Esophagus (tissue), 2 donors: ENCODE measurements around the gene SND1. TPM values are rescaled to one million over a fixed set of nuclear protein-coding genes. Genes with fewer than 3 reads are reported as not detected.

Source experiments
- H3K27ac ChIP-seq, 2 donors: one replicate each; pipeline ENCODE4 v1.5.1; 2013; ENCODE audit warnings: low read depth in 2 of 2, mild to moderate bottlenecking in 2 of 2, inconsistent platforms in 1 of 2, low read length in 1 of 2, moderate library complexity in 1 of 2
- H3K27me3 ChIP-seq, 2 donors: one replicate each; pipeline ENCODE4 v1.6.1; 2013; ENCODE audit warnings: low read length in 2 of 2, control low read depth in 1 of 2, mild to moderate bottlenecking in 1 of 2; ENCODE audit not compliant: insufficient read depth in 2 of 2, control insufficient read depth in 1 of 2
- H3K36me3 ChIP-seq, 2 donors: one replicate each; pipeline ENCODE4 v1.6.1; 2013; ENCODE audit warnings: low read length in 1 of 2; ENCODE audit not compliant: control insufficient read depth in 2 of 2, insufficient read depth in 2 of 2
- H3K4me1 ChIP-seq, 2 donors: one replicate each; pipeline ENCODE4 v1.6.1; 2013; ENCODE audit warnings: low read length in 1 of 2; ENCODE audit not compliant: control insufficient read depth in 2 of 2, insufficient read depth in 2 of 2
- H3K4me3 ChIP-seq, 2 donors: one replicate each; pipeline ENCODE4 v1.5.1; 2013; ENCODE audit warnings: low read length in 2 of 2, mild to moderate bottlenecking in 2 of 2, low read depth in 1 of 2, moderate library complexity in 1 of 2
- H3K9me3 ChIP-seq, 2 donors: one replicate each; pipeline ENCODE4 v1.6.1; 2013; ENCODE audit warnings: mild to moderate bottlenecking in 2 of 2, low read depth in 1 of 2, low read length in 1 of 2, moderate library complexity in 1 of 2; ENCODE audit not compliant: control insufficient read depth in 2 of 2, insufficient read depth in 1 of 2
- WGBS, 2 donors: extraction: QIAGEN DNeasy Blood & Tissue Kit; methylation state at CpG; one replicate each; pipeline ENCODE4 v1.1.7; 2013; 5-methylcytosine and 5-hydroxymethylcytosine counted together
- polyA plus RNA-seq, 2 donors: library from polyadenylated mRNA; stranded (reverse); fragments of 200-250 nt; gene quantifications; one replicate each; pipeline ENCODE4 v1.2.3, GENCODE V29; 2013
- donor health status: healthy with polysubstance abuse.
- donor health status: Bipolar disorder and iron deficiency.

The SND1 gene
- polyA plus RNA-seq, 2 donors: 23.1 to 44.4 TPM

GRCh38 chr7:128114806-128115205 lies 462.8 kb downstream of the SND1 start:
- Histone ChIP-seq H3K27me3 (no peaks in the 10 kb centered on the region), H3K4me3 (no peak overlapping the region), H3K4me1 (no peaks in the 10 kb centered on the region), H3K36me3 (no peaks in the 10 kb centered on the region), H3K9me3 (no peaks in the 10 kb centered on the region), H3K27ac (no peak overlapping the region)
- 80 to 85% methylated on average over 7 of the region's 7 CpGs for WGBS, 2 donors

- H3K36me3 ChIP-seq: no peaks in the 10 kb centered on the region
- no peaks in the 10 kb centered on the region for H3K9me3 ChIP-seq
- no peak overlapping the region for H3K4me3 ChIP-seq
- WGBS, 2 donors: 59 to 62% methylated on average over 10 of the region's 10 CpGs
- no peak overlapping the region for H3K27ac ChIP-seq
- no peaks in the 10 kb centered on the region for H3K27me3 ChIP-seq
- H3K4me1 ChIP-seq: no peaks in the 10 kb centered on the region
These were observed 463.4 kb downstream of the SND1 start for GRCh38 chr7:128115336-128115820.

- Histone ChIP-seq H3K27ac (no peak overlapping the region), H3K4me3 (no peak overlapping the region), H3K4me1 (no peaks in the 10 kb centered on the region), H3K36me3 (no peaks in the 10 kb centered on the region), H3K27me3 (no peaks in the 10 kb centered on the region), H3K9me3 (no peaks in the 10 kb centered on the region)
- 79 to 81% methylated on average over 16 of the region's 16 CpGs for WGBS, 2 donors
These were observed 464.1 kb downstream of the SND1 start for GRCh38 chr7:128115821-128116723.

GRCh38 chr7:128116740-128117139 lies 464.7 kb downstream of the SND1 start:
- Histone ChIP-seq H3K4me1 (peaks cover 2% of the 10 kb centered on the region in 2 donors), H3K27me3 (no peaks in the 10 kb centered on the region), H3K9me3 (no peaks in the 10 kb centered on the region), H3K27ac (no peak overlapping the region), H3K4me3 (no peak overlapping the region), H3K36me3 (no peaks in the 10 kb centered on the region)
- WGBS, 2 donors: 87 to 93% methylated on average over 9 of the region's 9 CpGs

- WGBS, 2 donors: 84 to 88% methylated on average over 6 of the region's 6 CpGs
These were observed 465.7 kb downstream of the SND1 start for GRCh38 chr7:128117691-128118090.

GRCh38 chr7:128119036-128119435 lies 467.0 kb downstream of the SND1 start:
- WGBS, 2 donors: 83 to 94% methylated on average over 5 of the region's 5 CpGs

More at GRCh38 chr7:128117691-128118090, 465.7 kb downstream of the SND1 start:
- H3K36me3 ChIP-seq: no peaks in the 10 kb centered on the region
- H3K9me3 ChIP-seq: no peaks in the 10 kb centered on the region
- peaks cover 2 to 4% of the 10 kb centered on the region in 2 donors for H3K4me1 ChIP-seq
- no peak overlapping the region for H3K27ac ChIP-seq
- H3K4me3 ChIP-seq: no peak overlapping the region
- no peaks in the 10 kb centered on the region for H3K27me3 ChIP-seq

GRCh38 chr7:128120116-128120515 lies 468.1 kb downstream of the SND1 start:
- Histone ChIP-seq H3K27ac (no peak overlapping the region), H3K9me3 (no peaks in the 10 kb centered on the region), H3K27me3 (no peaks in the 10 kb centered on the region), H3K36me3 (no peaks in the 10 kb centered on the region), H3K4me3 (no peak overlapping the region), H3K4me1 (peaks cover 2 to 4% of the 10 kb centered on the region in 2 donors)
- WGBS, 2 donors: 95 to 97% methylated on average over 7 of the region's 7 CpGs

More at GRCh38 chr7:128119036-128119435, 467.0 kb downstream of the SND1 start:
- Histone ChIP-seq H3K4me3 (no peak overlapping the region), H3K36me3 (no peaks in the 10 kb centered on the region), H3K27me3 (no peaks in the 10 kb centered on the region), H3K27ac (no peak overlapping the region), H3K4me1 (peaks cover 2 to 4% of the 10 kb centered on the region in 2 donors), H3K9me3 (no peaks in the 10 kb centered on the region)

- Histone ChIP-seq H3K4me1 (peaks cover 2 to 4% of the 10 kb centered on the region in 2 donors), H3K4me3 (no peak overlapping the region), H3K36me3 (no peaks in the 10 kb centered on the region), H3K9me3 (no peaks in the 10 kb centered on the region), H3K27me3 (no peaks in the 10 kb centered on the region), H3K27ac (no peak overlapping the region)
- 66 to 83% methylated on average over 7 of the region's 7 CpGs for WGBS, 2 donors
These were observed 469.0 kb downstream of the SND1 start for GRCh38 chr7:128120976-128121490.

GRCh38 chr7:128121711-128122530 lies 469.9 kb downstream of the SND1 start:
- 49 to 63% methylated on average over 20 to 21 of the region's 21 CpGs for WGBS, 2 donors
- Histone ChIP-seq H3K9me3 (no peaks in the 10 kb centered on the region), H3K36me3 (no peaks in the 10 kb centered on the region), H3K27ac (no peak overlapping the region), H3K27me3 (no peaks in the 10 kb centered on the region), H3K4me3 (no peak overlapping the region), H3K4me1 (peaks cover 2 to 4% of the 10 kb centered on the region in 2 donors)
